Measurements from ENCODE around the gene ABCA9. TPM values are rescaled to one million over a fixed set of nuclear protein-coding genes. Genes with fewer than 3 reads are reported as not detected.

The ABCA9 gene
- total RNA-seq, 1 experiment from 2014 or later = 0.05 TPM

DNA sequence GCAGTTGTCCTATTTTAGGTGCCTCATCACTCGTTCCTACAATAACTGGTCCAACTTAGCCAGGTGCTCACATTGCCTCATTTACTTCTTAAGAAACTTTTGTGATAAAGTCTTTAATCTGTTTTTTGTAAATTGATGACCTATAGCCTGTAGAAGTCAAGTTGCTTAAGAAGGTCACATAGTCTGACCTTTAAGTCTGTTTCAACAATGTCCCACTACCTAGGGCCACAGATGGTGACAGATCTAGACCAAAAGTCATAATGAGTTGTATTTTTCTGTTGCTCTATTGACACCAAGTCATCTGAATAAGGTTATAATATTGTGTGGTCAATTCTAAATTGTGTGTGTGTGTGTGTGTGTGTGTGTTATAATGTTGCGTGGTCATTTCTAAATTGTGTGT, 45.1 kb downstream of the ABCA9 start:
- DNase-seq (ENCODE audit: low read depth, low spot score) = no peak
- POLR2A ChIA-PET = no interaction called here
- H3K27me3 ChIP-seq (ENCODE audit: control insufficient read depth, insufficient read depth, low read length) = no peaks in the 10 kb centered on the region
- H3K36me3 ChIP-seq (ENCODE audit: control insufficient read depth, insufficient read depth, low read length) = no peaks in the 10 kb centered on the region
- BruUV-seq (replicated peaks) = no TSS peak
- intact Hi-C loops (cut with micrococcal nuclease; ENCODE audit: unreplicated experiment) (no loop called here), in situ Hi-C loops (cut with HindIII; ENCODE audit: low pct_unique_long_range_greater_than_20kb, low sequenced_read_pairs) (no loop called here)
- ATAC-seq = no peak
- no peaks in the 10 kb centered on the region for H3K4me1 ChIP-seq (ENCODE audit: control insufficient read depth, insufficient read depth, low read length)
- TF ChIP-seq SIN3A (IDR thresholded peaks at IDR 0.05; ENCODE audit: borderline replicate concordance, insufficient read depth, low read depth, low read length) = no peak
- TF ChIP-seq POLR2AphosphoS5 (IDR thresholded peaks at IDR 0.05; ENCODE audit: low read depth, low read length) = no peak
- TF ChIP-seq, protein P1, sequence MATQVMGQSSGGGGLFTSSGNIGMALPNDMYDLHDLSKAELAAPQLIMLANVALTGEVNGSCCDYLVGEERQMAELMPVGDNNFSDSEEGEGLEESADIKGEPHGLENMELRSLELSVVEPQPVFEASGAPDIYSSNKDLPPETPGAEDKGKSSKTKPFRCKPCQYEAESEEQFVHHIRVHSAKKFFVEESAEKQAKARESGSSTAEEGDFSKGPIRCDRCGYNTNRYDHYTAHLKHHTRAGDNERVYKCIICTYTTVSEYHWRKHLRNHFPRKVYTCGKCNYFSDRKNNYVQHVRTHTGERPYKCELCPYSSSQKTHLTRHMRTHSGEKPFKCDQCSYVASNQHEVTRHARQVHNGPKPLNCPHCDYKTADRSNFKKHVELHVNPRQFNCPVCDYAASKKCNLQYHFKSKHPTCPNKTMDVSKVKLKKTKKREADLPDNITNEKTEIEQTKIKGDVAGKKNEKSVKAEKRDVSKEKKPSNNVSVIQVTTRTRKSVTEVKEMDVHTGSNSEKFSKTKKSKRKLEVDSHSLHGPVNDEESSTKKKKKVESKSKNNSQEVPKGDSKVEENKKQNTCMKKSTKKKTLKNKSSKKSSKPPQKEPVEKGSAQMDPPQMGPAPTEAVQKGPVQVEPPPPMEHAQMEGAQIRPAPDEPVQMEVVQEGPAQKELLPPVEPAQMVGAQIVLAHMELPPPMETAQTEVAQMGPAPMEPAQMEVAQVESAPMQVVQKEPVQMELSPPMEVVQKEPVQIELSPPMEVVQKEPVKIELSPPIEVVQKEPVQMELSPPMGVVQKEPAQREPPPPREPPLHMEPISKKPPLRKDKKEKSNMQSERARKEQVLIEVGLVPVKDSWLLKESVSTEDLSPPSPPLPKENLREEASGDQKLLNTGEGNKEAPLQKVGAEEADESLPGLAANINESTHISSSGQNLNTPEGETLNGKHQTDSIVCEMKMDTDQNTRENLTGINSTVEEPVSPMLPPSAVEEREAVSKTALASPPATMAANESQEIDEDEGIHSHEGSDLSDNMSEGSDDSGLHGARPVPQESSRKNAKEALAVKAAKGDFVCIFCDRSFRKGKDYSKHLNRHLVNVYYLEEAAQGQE (IDR thresholded peaks at IDR 0.05; ENCODE audit: insufficient read depth in 1 of 2, low read depth in 2 of 2, low read length in 1 of 2) = no peak
- H3K9me3 ChIP-seq (ENCODE audit: control insufficient read depth, insufficient read depth, low read depth, low read length) = no peaks in the 10 kb centered on the region
- CTCF ChIA-PET = no interaction called here
- H3K27ac ChIP-seq (ENCODE audit: low read length) = no peak overlapping the region
- H3K4me3 ChIP-seq (ENCODE audit: low read depth in 2 of 2, low read length in 2 of 2) = no peak overlapping the region

DNA sequence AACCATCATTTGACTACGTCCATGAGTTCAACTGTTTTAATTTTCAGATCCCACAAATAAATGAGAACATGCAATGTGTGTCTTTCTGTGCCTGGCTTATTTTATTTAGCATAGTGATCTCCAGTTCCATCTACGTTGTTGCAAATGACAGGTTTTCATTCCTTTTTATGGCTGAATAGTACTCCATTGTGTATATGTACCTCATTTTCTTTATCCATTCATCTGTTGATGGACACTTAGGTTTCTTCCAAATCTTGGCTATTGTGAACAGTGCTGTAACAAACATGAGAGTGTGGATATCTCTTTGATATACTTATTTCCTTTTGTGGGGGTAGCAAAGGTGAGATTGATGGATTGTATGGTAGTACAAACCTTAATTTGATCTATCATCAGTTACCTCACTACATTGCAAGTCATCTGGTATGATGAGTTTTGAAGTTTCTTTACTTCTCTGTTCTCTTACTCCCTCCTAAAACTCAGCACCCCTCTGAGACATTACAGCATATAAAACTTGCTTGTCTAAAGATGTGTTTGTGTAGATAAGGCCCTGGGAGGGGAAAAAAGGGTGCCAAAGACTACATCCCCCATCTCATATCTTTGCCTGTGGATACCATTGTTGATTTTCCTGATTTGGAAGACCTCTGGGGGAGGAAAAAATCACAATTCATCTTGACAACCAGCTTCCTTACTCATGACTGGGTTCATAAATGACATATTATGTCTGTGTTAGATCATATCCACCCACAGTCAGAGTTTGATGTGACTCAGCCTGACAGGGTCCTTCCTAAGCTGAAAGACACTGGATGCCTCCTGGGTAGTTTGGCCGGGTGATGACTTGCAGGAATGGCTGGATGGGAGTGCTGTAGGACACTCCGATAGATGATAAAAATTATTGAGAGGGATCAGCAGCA, 47.6 kb downstream of the ABCA9 start:
- Histone ChIP-seq H3K4me1 (ENCODE audit: control insufficient read depth, insufficient read depth, low read length) (no peaks in the 10 kb centered on the region), H3K9me3 (ENCODE audit: control insufficient read depth, insufficient read depth, low read depth, low read length) (no peaks in the 10 kb centered on the region), H3K27me3 (ENCODE audit: control insufficient read depth, insufficient read depth, low read length) (no peaks in the 10 kb centered on the region), H3K27ac (ENCODE audit: low read length) (no peak overlapping the region), H3K36me3 (ENCODE audit: control insufficient read depth, insufficient read depth, low read length) (no peaks in the 10 kb centered on the region), H3K4me3 (ENCODE audit: low read depth in 2 of 2, low read length in 2 of 2) (no peak overlapping the region)
- DNase-seq (ENCODE audit: low read depth, low spot score) = no peak
- ChIA-PET CTCF (no interaction called here), POLR2A (no interaction called here)
- TF ChIP-seq, protein P1 (IDR thresholded peaks at IDR 0.05; ENCODE audit: insufficient read depth in 1 of 2, low read depth in 2 of 2, low read length in 1 of 2) = no peak
- TF ChIP-seq, protein P2, sequence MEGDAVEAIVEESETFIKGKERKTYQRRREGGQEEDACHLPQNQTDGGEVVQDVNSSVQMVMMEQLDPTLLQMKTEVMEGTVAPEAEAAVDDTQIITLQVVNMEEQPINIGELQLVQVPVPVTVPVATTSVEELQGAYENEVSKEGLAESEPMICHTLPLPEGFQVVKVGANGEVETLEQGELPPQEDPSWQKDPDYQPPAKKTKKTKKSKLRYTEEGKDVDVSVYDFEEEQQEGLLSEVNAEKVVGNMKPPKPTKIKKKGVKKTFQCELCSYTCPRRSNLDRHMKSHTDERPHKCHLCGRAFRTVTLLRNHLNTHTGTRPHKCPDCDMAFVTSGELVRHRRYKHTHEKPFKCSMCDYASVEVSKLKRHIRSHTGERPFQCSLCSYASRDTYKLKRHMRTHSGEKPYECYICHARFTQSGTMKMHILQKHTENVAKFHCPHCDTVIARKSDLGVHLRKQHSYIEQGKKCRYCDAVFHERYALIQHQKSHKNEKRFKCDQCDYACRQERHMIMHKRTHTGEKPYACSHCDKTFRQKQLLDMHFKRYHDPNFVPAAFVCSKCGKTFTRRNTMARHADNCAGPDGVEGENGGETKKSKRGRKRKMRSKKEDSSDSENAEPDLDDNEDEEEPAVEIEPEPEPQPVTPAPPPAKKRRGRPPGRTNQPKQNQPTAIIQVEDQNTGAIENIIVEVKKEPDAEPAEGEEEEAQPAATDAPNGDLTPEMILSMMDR (IDR thresholded peaks at IDR 0.05) = no peak
- TF ChIP-seq TCF7L2 (IDR thresholded peaks at IDR 0.05; ENCODE audit: low read depth, low read length) (no peak), SIN3A (IDR thresholded peaks at IDR 0.05; ENCODE audit: borderline replicate concordance, insufficient read depth, low read depth, low read length) (no peak), POLR2AphosphoS5 (IDR thresholded peaks at IDR 0.05; ENCODE audit: low read depth, low read length) (no peak)
- no TSS peak for BruUV-seq (replicated peaks)
- intact Hi-C loops (cut with micrococcal nuclease; ENCODE audit: unreplicated experiment) (no loop called here), in situ Hi-C loops (cut with HindIII; ENCODE audit: low pct_unique_long_range_greater_than_20kb, low sequenced_read_pairs) (no loop called here)
- no peak for ATAC-seq
